Fibroblast of peridontal ligament (primary cell): ENCODE results near the gene RIC1.
"Not testable (repeated sequence)": the region's sequence is repeated elsewhere in the genome, so short reads cannot be mapped to it uniquely, and the experiment has no call there.

Experiments used
- DNase-seq: peaks from one replicate; pipeline ENCODE4 v3.0.0-alpha.2; 2010; ENCODE audit errors: extremely low read depth

The RIC1 gene

GRCh38 chr9:5787759-5788302, 158.9 kb downstream of the RIC1 start:
- no peak for DNase-seq

- no peak for DNase-seq
Measured at GRCh38 chr9:5789489-5789888, 160.6 kb downstream of the RIC1 start.

- no peak for DNase-seq
Measured at GRCh38 chr9:5790923-5791322, 162.0 kb downstream of the RIC1 start.

GRCh38 chr9:5791870-5792269, 163.0 kb downstream of the RIC1 start:
- DNase-seq: no peak

- DNase-seq: no peak
Measured at GRCh38 chr9:5793812-5794211, 164.9 kb downstream of the RIC1 start.

- DNase-seq: no peak
Measured at GRCh38 chr9:5796298-5796697, 167.4 kb downstream of the RIC1 start.

- DNase-seq: no peak
Measured at GRCh38 chr9:5798581-5798980, 169.7 kb downstream of the RIC1 start.

GRCh38 chr9:5799314-5799713, 170.4 kb downstream of the RIC1 start:
- peak; percentile 71 for DNase-seq

- DNase-seq: not testable (repeated sequence)
Measured at GRCh38 chr9:5800378-5800777, 171.5 kb downstream of the RIC1 start.

- no peak for DNase-seq
Measured at GRCh38 chr9:5800969-5801738, 172.2 kb downstream of the RIC1 start.

- DNase-seq: no peak
Measured at GRCh38 chr9:5801739-5802113, 172.8 kb downstream of the RIC1 start.

GRCh38 chr9:5805478-5805877, 176.6 kb downstream of the RIC1 start:
- DNase-seq: no peak

GRCh38 chr9:5811751-5812150, 182.8 kb downstream of the RIC1 start:
- no peak for DNase-seq

GRCh38 chr9:5813824-5814223, 184.9 kb downstream of the RIC1 start:
- no peak for DNase-seq

- no peak for DNase-seq
Measured at GRCh38 chr9:5815461-5815860, 186.6 kb downstream of the RIC1 start.

- peak; percentile 54 for DNase-seq
Measured at GRCh38 chr9:5817862-5818261, 189.0 kb downstream of the RIC1 start.

GRCh38 chr9:5818424-5819142, 189.7 kb downstream of the RIC1 start:
- no peak for DNase-seq

GRCh38 chr9:5819174-5819573, 190.3 kb downstream of the RIC1 start:
- no peak for DNase-seq

GRCh38 chr9:5820425-5820824, 191.5 kb downstream of the RIC1 start:
- DNase-seq: no peak

GRCh38 chr9:5825223-5825622, 196.3 kb downstream of the RIC1 start:
- no peak for DNase-seq
